Measurements from ENCODE around the gene L3MBTL4. TPM values are rescaled to one million over a fixed set of nuclear protein-coding genes. Genes with fewer than 3 reads are reported as not detected.

The L3MBTL4 gene
- total RNA-seq, 1 experiment from 2014 or later = 0.87 TPM

DNA sequence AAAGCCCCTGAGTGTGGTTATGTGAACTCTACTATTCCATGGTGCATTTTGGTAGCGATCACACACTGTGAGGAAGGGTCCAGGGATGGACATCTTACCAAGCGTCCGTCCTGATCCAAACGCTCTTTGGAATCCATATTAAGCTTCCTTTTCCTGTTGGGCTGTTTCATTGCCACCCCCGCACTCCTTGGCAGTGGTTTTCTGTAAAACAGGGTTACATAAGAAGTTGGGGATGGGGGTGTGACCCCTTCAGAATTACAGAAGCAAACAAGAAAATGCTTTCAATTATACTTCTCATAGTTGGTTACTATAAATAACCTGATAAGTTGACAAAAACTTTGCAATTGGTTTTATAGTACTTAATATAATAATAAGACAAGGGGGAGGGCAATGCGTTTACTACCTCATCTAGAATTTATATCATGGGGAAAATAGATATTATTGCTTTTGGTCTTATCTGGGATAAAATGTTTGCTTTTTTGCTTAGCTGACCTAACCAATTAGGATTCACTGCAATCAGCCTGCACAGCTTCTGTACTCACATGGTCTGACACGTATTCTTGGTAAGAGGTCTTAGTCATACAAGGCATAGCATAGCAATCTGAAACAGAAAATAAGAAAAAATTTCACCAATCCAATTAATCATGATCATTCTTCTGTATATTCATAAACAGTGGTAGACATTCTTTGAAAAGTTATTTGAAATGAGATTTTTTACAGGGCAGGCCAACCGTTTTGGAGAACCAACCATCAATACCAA is 103.1 kb downstream of the L3MBTL4 start:
- in situ Hi-C loops (cut with HindIII; ENCODE audit: low pct_unique_long_range_greater_than_20kb, low sequenced_read_pairs) (no loop called here), intact Hi-C loops (cut with micrococcal nuclease; ENCODE audit: unreplicated experiment) (no loop called here)
- ATAC-seq (no peak), DNase-seq (ENCODE audit: low read depth, low spot score) (no peak)
- POLR2A ChIA-PET = no interaction called here
- H3K27me3 ChIP-seq (ENCODE audit: control insufficient read depth, insufficient read depth, low read length) = no peaks in the 10 kb centered on the region
- no peaks in the 10 kb centered on the region for H3K9me3 ChIP-seq (ENCODE audit: control insufficient read depth, insufficient read depth, low read depth, low read length)
- CTCF ChIA-PET = no interaction called here
- H3K36me3 ChIP-seq (ENCODE audit: control insufficient read depth, insufficient read depth, low read length) = no peaks in the 10 kb centered on the region
- H3K27ac ChIP-seq (ENCODE audit: low read length) = no peak overlapping the region
- TF ChIP-seq, protein P1, sequence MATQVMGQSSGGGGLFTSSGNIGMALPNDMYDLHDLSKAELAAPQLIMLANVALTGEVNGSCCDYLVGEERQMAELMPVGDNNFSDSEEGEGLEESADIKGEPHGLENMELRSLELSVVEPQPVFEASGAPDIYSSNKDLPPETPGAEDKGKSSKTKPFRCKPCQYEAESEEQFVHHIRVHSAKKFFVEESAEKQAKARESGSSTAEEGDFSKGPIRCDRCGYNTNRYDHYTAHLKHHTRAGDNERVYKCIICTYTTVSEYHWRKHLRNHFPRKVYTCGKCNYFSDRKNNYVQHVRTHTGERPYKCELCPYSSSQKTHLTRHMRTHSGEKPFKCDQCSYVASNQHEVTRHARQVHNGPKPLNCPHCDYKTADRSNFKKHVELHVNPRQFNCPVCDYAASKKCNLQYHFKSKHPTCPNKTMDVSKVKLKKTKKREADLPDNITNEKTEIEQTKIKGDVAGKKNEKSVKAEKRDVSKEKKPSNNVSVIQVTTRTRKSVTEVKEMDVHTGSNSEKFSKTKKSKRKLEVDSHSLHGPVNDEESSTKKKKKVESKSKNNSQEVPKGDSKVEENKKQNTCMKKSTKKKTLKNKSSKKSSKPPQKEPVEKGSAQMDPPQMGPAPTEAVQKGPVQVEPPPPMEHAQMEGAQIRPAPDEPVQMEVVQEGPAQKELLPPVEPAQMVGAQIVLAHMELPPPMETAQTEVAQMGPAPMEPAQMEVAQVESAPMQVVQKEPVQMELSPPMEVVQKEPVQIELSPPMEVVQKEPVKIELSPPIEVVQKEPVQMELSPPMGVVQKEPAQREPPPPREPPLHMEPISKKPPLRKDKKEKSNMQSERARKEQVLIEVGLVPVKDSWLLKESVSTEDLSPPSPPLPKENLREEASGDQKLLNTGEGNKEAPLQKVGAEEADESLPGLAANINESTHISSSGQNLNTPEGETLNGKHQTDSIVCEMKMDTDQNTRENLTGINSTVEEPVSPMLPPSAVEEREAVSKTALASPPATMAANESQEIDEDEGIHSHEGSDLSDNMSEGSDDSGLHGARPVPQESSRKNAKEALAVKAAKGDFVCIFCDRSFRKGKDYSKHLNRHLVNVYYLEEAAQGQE (IDR thresholded peaks at IDR 0.05; ENCODE audit: insufficient read depth in 1 of 2, low read depth in 2 of 2, low read length in 1 of 2) = no peak
- TF ChIP-seq TCF7L2 (IDR thresholded peaks at IDR 0.05; ENCODE audit: low read depth, low read length) (no peak), SIN3A (IDR thresholded peaks at IDR 0.05; ENCODE audit: borderline replicate concordance, insufficient read depth, low read depth, low read length) (no peak), POLR2AphosphoS5 (IDR thresholded peaks at IDR 0.05; ENCODE audit: low read depth, low read length) (no peak)
- TF ChIP-seq, protein P2, sequence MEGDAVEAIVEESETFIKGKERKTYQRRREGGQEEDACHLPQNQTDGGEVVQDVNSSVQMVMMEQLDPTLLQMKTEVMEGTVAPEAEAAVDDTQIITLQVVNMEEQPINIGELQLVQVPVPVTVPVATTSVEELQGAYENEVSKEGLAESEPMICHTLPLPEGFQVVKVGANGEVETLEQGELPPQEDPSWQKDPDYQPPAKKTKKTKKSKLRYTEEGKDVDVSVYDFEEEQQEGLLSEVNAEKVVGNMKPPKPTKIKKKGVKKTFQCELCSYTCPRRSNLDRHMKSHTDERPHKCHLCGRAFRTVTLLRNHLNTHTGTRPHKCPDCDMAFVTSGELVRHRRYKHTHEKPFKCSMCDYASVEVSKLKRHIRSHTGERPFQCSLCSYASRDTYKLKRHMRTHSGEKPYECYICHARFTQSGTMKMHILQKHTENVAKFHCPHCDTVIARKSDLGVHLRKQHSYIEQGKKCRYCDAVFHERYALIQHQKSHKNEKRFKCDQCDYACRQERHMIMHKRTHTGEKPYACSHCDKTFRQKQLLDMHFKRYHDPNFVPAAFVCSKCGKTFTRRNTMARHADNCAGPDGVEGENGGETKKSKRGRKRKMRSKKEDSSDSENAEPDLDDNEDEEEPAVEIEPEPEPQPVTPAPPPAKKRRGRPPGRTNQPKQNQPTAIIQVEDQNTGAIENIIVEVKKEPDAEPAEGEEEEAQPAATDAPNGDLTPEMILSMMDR (IDR thresholded peaks at IDR 0.05) = no peak
- H3K4me1 ChIP-seq (ENCODE audit: control insufficient read depth, insufficient read depth, low read length) = no peaks in the 10 kb centered on the region
- no TSS peak for BruUV-seq (replicated peaks)
- H3K4me3 ChIP-seq (ENCODE audit: low read depth in 2 of 2, low read length in 2 of 2) = no peak overlapping the region

DNA sequence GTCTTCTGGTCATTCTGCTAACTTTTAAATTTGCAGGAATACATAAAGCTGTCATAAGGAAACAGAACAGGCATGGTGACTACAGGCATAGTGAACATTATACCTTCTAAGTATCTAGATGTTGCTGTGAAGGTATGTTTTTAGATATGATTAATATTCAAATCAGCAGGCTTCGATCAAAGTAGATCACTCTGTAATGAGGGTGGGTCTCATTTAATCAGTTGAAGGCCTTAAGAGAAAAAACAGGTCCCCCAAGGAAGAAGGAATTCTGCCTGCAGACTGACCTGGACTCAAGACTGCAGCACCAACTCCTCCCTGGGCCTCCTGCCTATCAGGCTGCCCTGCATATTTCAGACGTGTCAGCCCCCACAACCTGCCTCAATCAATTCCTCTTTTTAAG is 104.0 kb downstream of the L3MBTL4 start:
- in situ Hi-C loops (cut with HindIII; ENCODE audit: low pct_unique_long_range_greater_than_20kb, low sequenced_read_pairs) = no loop called here
- no peak overlapping the region for H3K4me3 ChIP-seq (ENCODE audit: low read depth in 2 of 2, low read length in 2 of 2)
- TF ChIP-seq TCF7L2 (IDR thresholded peaks at IDR 0.05; ENCODE audit: low read depth, low read length) (no peak), POLR2AphosphoS5 (IDR thresholded peaks at IDR 0.05; ENCODE audit: low read depth, low read length) (no peak), SIN3A (IDR thresholded peaks at IDR 0.05; ENCODE audit: borderline replicate concordance, insufficient read depth, low read depth, low read length) (no peak)
- TF ChIP-seq, protein P1 (IDR thresholded peaks at IDR 0.05; ENCODE audit: insufficient read depth in 1 of 2, low read depth in 2 of 2, low read length in 1 of 2) = no peak
- TF ChIP-seq, protein P2 (IDR thresholded peaks at IDR 0.05) = no peak

More for the DNA sequence above, 104.0 kb downstream of the L3MBTL4 start:
- H3K9me3 ChIP-seq (ENCODE audit: control insufficient read depth, insufficient read depth, low read depth, low read length) = no peaks in the 10 kb centered on the region
- no peak overlapping the region for H3K27ac ChIP-seq (ENCODE audit: low read length)
- no peak for ATAC-seq
- POLR2A ChIA-PET = no interaction called here
- intact Hi-C loops (cut with micrococcal nuclease; ENCODE audit: unreplicated experiment) = no loop called here
- CTCF ChIA-PET = no interaction called here
- no peaks in the 10 kb centered on the region for H3K27me3 ChIP-seq (ENCODE audit: control insufficient read depth, insufficient read depth, low read length)
- no TSS peak for BruUV-seq (replicated peaks)
- H3K36me3 ChIP-seq (ENCODE audit: control insufficient read depth, insufficient read depth, low read length) = no peaks in the 10 kb centered on the region
- H3K4me1 ChIP-seq (ENCODE audit: control insufficient read depth, insufficient read depth, low read length) = no peaks in the 10 kb centered on the region
- no peak for DNase-seq (ENCODE audit: low read depth, low spot score)

All from Panc1 (cell line).